ENCODE results near the gene PWWP2B. TPM values are rescaled to one million over a fixed set of nuclear protein-coding genes. Genes with fewer than 3 reads are reported as not detected.
"Not testable (repeated sequence)": the region's sequence is repeated elsewhere in the genome, so short reads cannot be mapped to it uniquely, and the experiment has no call there.

PWWP2B gene
- polyA plus RNA-seq, 1 experiment, result 2.7 TPM

DNA sequence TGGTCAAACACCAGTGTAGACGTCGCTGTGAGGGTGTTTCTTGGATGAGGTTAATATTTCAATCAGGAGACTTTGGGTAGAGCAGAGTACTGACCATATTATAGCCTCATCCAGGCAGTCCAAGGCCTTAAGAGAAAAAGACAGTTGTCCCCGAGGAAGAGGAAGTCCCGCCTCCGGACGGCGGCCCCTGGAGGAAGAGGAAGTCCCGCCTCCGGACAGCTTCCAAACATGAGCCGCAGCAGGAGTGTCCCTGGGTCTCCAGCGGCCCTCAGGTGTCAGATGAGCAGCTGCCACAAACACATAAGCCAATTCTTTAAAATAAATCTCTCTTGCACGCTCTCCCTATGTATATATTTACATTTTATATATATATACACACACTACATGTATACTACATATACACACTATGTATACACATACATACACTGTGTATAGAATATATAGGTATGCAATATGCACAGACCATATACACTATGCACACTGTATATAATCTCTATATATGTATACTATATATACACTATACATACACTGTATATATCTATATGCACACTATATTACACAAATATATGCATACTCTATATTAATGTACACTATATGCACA lies 37.5 kb downstream of the PWWP2B start:
- TF ChIP-seq, protein P1, sequence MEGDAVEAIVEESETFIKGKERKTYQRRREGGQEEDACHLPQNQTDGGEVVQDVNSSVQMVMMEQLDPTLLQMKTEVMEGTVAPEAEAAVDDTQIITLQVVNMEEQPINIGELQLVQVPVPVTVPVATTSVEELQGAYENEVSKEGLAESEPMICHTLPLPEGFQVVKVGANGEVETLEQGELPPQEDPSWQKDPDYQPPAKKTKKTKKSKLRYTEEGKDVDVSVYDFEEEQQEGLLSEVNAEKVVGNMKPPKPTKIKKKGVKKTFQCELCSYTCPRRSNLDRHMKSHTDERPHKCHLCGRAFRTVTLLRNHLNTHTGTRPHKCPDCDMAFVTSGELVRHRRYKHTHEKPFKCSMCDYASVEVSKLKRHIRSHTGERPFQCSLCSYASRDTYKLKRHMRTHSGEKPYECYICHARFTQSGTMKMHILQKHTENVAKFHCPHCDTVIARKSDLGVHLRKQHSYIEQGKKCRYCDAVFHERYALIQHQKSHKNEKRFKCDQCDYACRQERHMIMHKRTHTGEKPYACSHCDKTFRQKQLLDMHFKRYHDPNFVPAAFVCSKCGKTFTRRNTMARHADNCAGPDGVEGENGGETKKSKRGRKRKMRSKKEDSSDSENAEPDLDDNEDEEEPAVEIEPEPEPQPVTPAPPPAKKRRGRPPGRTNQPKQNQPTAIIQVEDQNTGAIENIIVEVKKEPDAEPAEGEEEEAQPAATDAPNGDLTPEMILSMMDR (IDR thresholded peaks at IDR 0.05; ENCODE audit: insufficient read depth, low read depth, low read length), result no peak
- DNase-seq (ENCODE audit: low read depth), result no peak
- Histone ChIP-seq H3K4me3 (ENCODE audit: low read depth, low read length) (no peak overlapping the region), H3K27me3 (ENCODE audit: control insufficient read depth, insufficient read depth, low read length) (no peaks in the 10 kb centered on the region), H3K36me3 (ENCODE audit: control insufficient read depth, insufficient read depth, low read length) (no peaks in the 10 kb centered on the region)
- POLR2A ChIA-PET, result no interaction called here
- CTCF ChIA-PET, result no interaction called here

DNA sequence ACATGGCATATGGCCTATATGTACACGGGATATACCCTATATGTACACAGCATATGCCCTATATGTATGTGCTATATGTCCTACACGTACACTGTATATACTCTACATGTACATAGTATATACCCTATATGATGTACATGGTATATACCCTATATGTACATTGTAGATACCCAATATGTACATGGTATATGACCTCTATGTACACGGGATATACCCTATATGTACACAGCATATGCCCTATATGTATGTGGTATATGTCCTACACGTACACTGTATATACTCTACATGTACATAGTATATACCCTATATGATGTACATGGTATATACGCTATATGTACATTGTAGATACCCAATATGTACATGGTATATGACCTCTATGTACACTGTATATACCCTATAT lies 38.3 kb downstream of the PWWP2B start:
- H3K27me3 ChIP-seq (ENCODE audit: control insufficient read depth, insufficient read depth, low read length); H3K4me3 ChIP-seq (ENCODE audit: low read depth, low read length); DNase-seq (ENCODE audit: low read depth); H3K36me3 ChIP-seq (ENCODE audit: control insufficient read depth, insufficient read depth, low read length); CTCF ChIA-PET; POLR2A ChIA-PET: not testable (repeated sequence)

DNA sequence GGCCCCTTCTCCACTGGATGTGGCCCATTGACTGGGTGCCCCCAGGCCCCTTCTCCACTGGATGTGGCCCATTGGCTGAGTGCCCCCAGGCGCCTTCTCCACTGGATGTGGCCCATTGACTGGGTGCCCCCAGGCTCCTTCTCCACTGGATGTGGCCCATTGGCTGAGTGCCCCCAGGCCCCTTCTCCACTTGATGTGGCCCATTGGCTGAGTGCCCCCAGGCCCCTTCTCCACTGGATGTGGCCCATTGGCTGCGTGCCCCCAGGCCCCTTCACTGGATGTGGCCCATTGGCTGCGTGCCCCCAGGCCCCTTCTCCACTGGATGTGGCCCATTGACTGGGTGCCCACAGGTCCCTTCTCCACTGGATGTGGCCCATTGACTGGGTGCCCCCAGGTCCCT lies 39.1 kb downstream of the PWWP2B start:
- CTCF ChIA-PET; H3K4me3 ChIP-seq (ENCODE audit: low read depth, low read length); H3K27me3 ChIP-seq (ENCODE audit: control insufficient read depth, insufficient read depth, low read length); H3K36me3 ChIP-seq (ENCODE audit: control insufficient read depth, insufficient read depth, low read length); DNase-seq (ENCODE audit: low read depth); POLR2A ChIA-PET: not testable (repeated sequence)

DNA sequence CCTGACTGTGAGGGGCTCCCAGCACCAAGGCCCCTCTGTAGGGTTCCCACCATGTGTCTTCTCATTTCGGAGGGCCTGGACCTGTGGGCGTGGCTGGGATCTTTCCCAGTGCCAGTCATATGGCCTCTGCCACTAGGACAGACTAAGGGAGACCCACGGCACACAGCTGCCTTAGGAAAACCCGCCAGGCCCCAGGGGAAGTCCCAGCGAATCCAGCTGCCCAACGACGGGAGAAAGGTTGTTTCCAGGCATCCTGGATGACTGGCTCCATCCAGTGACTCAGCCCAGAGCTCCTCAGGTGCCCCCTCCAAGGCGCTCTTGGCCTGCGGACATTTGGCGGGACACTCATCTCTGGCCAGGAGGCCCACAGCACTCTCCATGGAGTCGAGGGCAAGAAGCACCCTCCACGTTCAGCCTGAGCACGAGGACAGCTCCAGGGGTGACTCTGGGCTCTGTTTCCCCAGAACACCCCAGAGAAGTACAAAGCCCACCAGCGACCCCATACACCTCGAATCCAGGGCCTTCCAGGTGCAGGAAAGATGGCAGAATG lies 39.9 kb downstream of the PWWP2B start:
- no peak for DNase-seq (ENCODE audit: low read depth)
- TF ChIP-seq, protein P1 (IDR thresholded peaks at IDR 0.05; ENCODE audit: insufficient read depth, low read depth, low read length), result no peak
- ChIA-PET CTCF (interaction anchor here (1.6 kb wide), 1 partner anchor 13 kb away, joined by 3 read pairs; no protein-coding TSS in a partner anchor), POLR2A (no interaction called here)
- no peaks in the 10 kb centered on the region for H3K36me3 ChIP-seq (ENCODE audit: control insufficient read depth, insufficient read depth, low read length)
- H3K27me3 ChIP-seq (ENCODE audit: control insufficient read depth, insufficient read depth, low read length), result no peaks in the 10 kb centered on the region
- H3K4me3 ChIP-seq (ENCODE audit: low read depth, low read length), result no peak overlapping the region

DNA sequence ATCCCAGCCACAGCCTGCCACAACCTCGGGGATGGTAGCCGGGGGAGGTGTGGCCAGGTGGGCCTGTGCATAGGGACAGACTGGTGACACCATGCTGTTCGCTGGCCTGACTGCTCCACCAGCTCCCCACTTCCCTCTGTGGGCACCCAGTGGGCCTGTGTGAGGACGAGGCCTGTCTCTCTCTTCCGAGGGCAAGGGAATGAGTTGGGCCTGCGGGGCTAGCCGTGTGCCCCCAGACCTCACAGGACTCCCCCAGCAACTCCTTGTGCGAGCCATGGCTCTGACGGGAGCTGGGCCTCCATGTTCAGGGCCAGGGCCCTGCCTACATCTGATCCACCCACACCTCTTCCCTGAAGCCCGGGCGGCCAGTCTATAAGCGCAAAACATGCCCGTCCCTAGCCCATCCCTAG lies 40.5 kb downstream of the PWWP2B start:
- H3K27me3 ChIP-seq (ENCODE audit: control insufficient read depth, insufficient read depth, low read length), result no peaks in the 10 kb centered on the region
- no peak overlapping the region for H3K4me3 ChIP-seq (ENCODE audit: low read depth, low read length)
- DNase-seq (ENCODE audit: low read depth), result no peak
- TF ChIP-seq, protein P1 (IDR thresholded peaks at IDR 0.05; ENCODE audit: insufficient read depth, low read depth, low read length), result no peak
- H3K36me3 ChIP-seq (ENCODE audit: control insufficient read depth, insufficient read depth, low read length), result no peaks in the 10 kb centered on the region
- POLR2A ChIA-PET, result no interaction called here
- CTCF ChIA-PET, result interaction anchor here (1.6 kb wide), 1 partner anchor 13 kb away, joined by 3 read pairs; no protein-coding TSS in a partner anchor

DNA sequence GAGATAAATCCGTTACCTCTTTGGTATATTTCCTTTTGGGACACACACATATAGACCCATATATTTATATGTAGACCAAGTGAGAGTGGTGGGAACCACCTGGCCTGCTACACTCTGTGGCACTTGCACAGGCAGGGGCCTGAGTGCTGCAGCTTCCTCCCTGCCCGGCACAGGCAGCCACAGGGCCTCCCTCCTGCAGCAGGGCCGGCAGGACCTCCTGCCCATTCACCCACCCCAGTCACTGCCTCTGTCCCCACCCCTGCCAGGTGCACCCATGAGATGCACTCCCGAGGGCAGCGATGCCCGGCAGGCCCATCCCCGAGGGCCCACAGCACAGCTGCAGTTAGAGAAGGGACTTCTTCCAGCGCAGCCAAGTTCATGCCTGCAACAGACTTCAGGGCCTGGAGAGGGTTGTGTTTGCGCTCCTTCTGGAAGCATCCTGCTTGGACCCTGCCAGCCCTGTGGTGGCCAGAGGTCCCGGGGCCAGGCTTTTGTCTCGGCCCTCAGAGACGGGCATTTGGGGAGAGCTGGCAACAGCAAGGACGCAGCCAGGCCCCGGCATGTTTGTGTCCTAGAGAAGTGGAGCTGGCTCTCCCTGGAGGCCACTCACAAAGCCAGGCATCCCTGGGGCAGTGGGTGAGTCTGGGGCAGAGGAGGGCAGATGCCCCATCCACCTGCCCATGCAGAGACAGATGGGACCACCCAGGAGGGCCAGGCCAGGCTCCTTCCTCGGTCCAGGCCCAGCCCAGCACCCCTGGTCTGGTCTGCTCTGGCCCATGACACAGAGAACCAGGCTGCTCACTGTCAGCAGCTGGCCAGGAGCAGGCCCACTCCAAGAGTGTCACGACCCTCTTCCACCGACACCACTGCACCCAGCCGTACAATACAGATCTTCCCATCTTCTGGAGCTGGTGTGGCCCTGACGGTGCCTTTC lies 41.4 kb downstream of the PWWP2B start:
- DNase-seq (ENCODE audit: low read depth), result no peak
- H3K27me3 ChIP-seq (ENCODE audit: control insufficient read depth, insufficient read depth, low read length), result no peaks in the 10 kb centered on the region
- H3K36me3 ChIP-seq (ENCODE audit: control insufficient read depth, insufficient read depth, low read length), result no peaks in the 10 kb centered on the region
- ChIA-PET CTCF (interaction anchor here (1.6 kb wide), 1 partner anchor 14 kb away, joined by 3 read pairs; no protein-coding TSS in a partner anchor), POLR2A (no interaction called here)
- TF ChIP-seq, protein P1 (IDR thresholded peaks at IDR 0.05; ENCODE audit: insufficient read depth, low read depth, low read length), result no peak
- H3K4me3 ChIP-seq (ENCODE audit: low read depth, low read length), result no peak overlapping the region
